Spinal cord (tissue), 10 donors: ENCODE results near the gene STIL. TPM values are rescaled to one million over a fixed set of nuclear protein-coding genes. Genes with fewer than 3 reads are reported as not detected.
"Not testable (repeated sequence)": the region's sequence is repeated elsewhere in the genome, so short reads cannot be mapped to it uniquely, and the experiment has no call there.

Source experiments
- DNase-seq, 6 donors: peaks; one replicate each; pipeline versions ENCODE4 v3.0.0 to v3.0.0-alpha.2; 2013 to 2015; ENCODE audit warnings: low spot score in 6 of 6, low read depth in 4 of 6
- H3K27ac ChIP-seq: one replicate; pipeline ENCODE4 v1.5.1; 2013; ENCODE audit warnings: low read depth, low read length, control low read depth
- H3K27me3 ChIP-seq: one replicate; pipeline ENCODE4 v1.6.1; 2013; ENCODE audit warnings: low read length; ENCODE audit not compliant: control insufficient read depth, insufficient read depth
- H3K36me3 ChIP-seq: one replicate; pipeline ENCODE4 v1.6.1; 2013; ENCODE audit warnings: low read length; ENCODE audit not compliant: control insufficient read depth, insufficient read depth
- H3K4me1 ChIP-seq: one replicate; pipeline ENCODE4 v1.6.1; 2013; ENCODE audit warnings: low read length; ENCODE audit not compliant: control insufficient read depth, insufficient read depth
- H3K4me3 ChIP-seq: one replicate; pipeline ENCODE4 v1.5.1; 2013; ENCODE audit warnings: low read depth, low read length, control low read depth
- H3K9me3 ChIP-seq: one replicate; pipeline ENCODE4 v1.6.1; 2013; ENCODE audit warnings: low read length; ENCODE audit not compliant: control insufficient read depth, insufficient read depth
- WGBS: methylation state at CpG from one replicate; pipeline ENCODE4 v1.1.5; 2013; ENCODE audit warnings: missing lambda C conversion rate; ENCODE audit not compliant: insufficient coverage; 5-methylcytosine and 5-hydroxymethylcytosine counted together
- polyA plus RNA-seq, 2 donors: library from polyadenylated mRNA; unstranded; fragments of 120-200 nt; gene quantifications; one replicate each; pipeline ENCODE4 v1.2.1, GENCODE V29; 2013; ENCODE audit not compliant: insufficient read length in 2 of 2
- total RNA-seq, 2 donors: library from RNA; depleted of rRNA in 1 of 2; stranded (reverse); fragments of 120-200 nt in 1 of 2; fragments of >200 nt in 1 of 2; gene quantifications; one replicate each; pipeline versions ENCODE4 v1.2.3 to v1.2.4, GENCODE V29; 2013 to 2014
- donor health status: healthy.

The STIL gene
- total and polyA plus RNA-seq, 4 donors = 4.4 to 10.7 (median 5.6) TPM

DNA sequence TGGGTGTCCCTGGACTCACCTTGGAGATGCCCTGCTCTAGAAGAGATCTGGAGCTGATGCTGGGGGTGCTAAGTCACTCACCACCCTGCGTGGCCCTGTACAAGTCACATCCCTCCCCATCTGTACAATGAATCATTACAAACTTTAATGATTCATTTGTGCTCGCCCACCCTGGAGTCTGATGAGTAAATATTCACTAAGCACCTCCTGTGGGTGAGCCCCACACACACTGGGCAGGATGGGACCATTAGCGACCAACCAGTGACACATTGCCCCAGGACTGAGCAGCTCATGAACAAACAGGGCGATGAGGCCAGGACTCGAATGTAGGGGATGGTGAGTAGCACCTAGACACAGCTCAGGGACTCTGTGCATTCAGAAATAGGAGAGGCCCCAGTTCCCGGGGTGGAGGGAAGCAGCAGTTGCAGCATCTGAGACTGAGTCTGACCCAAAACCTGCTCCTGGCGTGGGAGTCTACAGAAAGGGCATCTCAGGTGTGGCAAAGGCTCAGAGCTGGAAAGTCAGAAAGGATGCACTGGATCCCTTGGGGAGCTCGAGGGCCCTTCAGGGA is 106.1 kb downstream of the STIL start:
- WGBS = 39% methylated on average over 7 of the region's 8 CpGs
- no peak for DNase-seq
- H3K36me3 ChIP-seq = no peaks in the 10 kb centered on the region
- peaks cover 19% of the 10 kb centered on the region for H3K4me1 ChIP-seq
- H3K9me3 ChIP-seq = no peaks in the 10 kb centered on the region
- H3K4me3 ChIP-seq = no peak overlapping the region
- peaks cover 16% of the 10 kb centered on the region for H3K27me3 ChIP-seq
- no peak overlapping the region for H3K27ac ChIP-seq

DNA sequence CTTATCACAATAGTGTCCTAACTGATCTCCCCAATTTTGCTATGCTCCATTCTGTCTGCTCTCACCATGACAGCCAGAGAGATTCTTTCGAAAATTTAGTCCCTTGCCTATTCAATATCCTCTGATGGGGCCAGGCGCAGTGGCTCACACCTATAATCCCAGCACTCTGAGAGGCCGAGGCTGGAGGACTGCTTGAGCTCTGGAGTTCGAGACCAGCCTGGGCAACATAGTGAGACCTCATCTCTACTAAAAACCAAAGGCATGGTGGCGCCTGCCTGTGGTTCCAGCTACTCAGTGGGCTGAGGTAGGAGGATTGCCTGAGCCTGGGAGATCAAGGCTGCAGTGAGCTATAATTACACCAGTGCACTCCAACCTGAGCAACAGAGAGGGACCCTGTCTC is 108.0 kb downstream of the STIL start:
- H3K9me3 ChIP-seq = no peaks in the 10 kb centered on the region
- no peak for DNase-seq
- no peak overlapping the region for H3K27ac ChIP-seq
- no peaks in the 10 kb centered on the region for H3K36me3 ChIP-seq
- H3K27me3 ChIP-seq = peaks cover 15% of the 10 kb centered on the region
- H3K4me1 ChIP-seq = peaks cover 16% of the 10 kb centered on the region
- no peak overlapping the region for H3K4me3 ChIP-seq
- WGBS = 93% methylated on average over 2 of the region's 5 CpGs

DNA sequence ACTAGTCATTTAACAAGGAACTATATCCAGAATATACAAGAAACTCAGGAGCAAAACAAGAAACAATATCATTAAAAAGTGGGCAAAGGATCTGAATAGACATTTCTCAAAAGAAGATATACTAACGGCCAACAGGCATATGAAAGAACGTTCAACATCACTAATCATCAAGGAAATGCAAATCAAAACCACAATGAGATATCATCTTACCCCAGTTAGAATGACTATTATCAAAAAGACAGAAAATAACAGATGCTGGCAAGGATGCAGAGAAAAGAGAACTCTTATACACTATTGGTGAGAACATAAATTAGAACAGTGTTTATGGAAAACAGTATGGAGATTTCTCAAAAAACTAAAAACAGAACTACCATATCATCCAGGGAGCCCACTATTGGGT is 110.4 kb downstream of the STIL start:
- H3K4me3 ChIP-seq, H3K27ac ChIP-seq, DNase-seq, H3K9me3 ChIP-seq, H3K36me3 ChIP-seq, H3K4me1 ChIP-seq: not testable (repeated sequence)
- H3K27me3 ChIP-seq = peaks cover 13% of the 10 kb centered on the region
- no CpG with 5 or more reads among the region's 2 CpGs for WGBS

DNA sequence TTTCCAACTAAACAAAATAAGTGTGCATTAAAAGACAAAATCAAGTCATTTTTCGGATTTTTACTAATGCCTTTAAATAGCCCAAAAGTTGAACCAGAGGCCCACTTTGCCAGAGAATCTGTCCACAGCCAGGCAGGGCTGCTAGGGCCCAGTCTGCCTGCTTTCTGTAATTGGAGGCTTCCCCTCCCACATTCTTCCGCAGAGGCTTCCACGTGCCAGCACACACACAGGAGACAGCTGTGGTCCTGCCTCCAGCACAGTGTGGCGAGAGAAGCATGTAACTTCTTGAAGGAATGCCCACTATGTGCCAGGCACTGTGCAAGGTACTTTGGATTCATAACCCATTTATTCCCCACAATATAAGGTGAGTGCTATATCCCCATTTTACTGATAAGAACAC is 112.8 kb downstream of the STIL start:
- DNase-seq = no peak
- WGBS = 43% methylated on average over 4 of the region's 4 CpGs
- Histone ChIP-seq H3K27ac (no peak overlapping the region), H3K4me3 (no peak overlapping the region), H3K36me3 (no peaks in the 10 kb centered on the region), H3K9me3 (no peaks in the 10 kb centered on the region), H3K4me1 (no peaks in the 10 kb centered on the region), H3K27me3 (peaks cover 14% of the 10 kb centered on the region)

Other genes starting within 250 kb of the STIL start
- gene CYP4Z1, start 246.9 kb downstream of the STIL start, total RNA-seq = 1 to 10 TPM; 1.1 to 2.5 TPM
- gene CYP4Z1, start 246.9 kb downstream of the STIL start, polyA plus RNA-seq = 1 to 10 TPM; 1.3 to 2.5 TPM
- gene CYP4A22, start 176.7 kb downstream of the STIL start, total RNA-seq = under 1 TPM in 1 of 2 donors, not detected in 1; 0.22 TPM
- 1 to 10 TPM in 1 of 2 donors, under 1 TPM in 1; 0.55 to 1.0 TPM for gene CYP4A22, start 176.7 kb downstream of the STIL start, polyA plus RNA-seq
- under 1 TPM in 1 of 2 donors, not detected in 1; 0.30 TPM for gene PDZK1IP1, start 124.1 kb downstream of the STIL start, total RNA-seq
- gene PDZK1IP1, start 124.1 kb downstream of the STIL start, polyA plus RNA-seq = under 1 TPM in 1 of 2 donors, not detected in 1; 0.35 TPM
- 1 to 10 TPM; 5.6 to 8.7 TPM for gene TAL1, start 81.9 kb downstream of the STIL start, total RNA-seq
- gene TAL1, start 81.9 kb downstream of the STIL start, polyA plus RNA-seq = 1 to 10 TPM; 5.8 to 8.7 TPM
- 10 to 100 TPM; 70.3 to 96.2 TPM for gene CMPK1, start 19.6 kb upstream of the STIL start, total RNA-seq
- gene CMPK1, start 19.6 kb upstream of the STIL start, polyA plus RNA-seq = 10 to 100 TPM; 65.5 to 88.8 TPM
- gene FOXE3, start 102.1 kb upstream of the STIL start, total RNA-seq = under 1 TPM in 1 of 2 donors, not detected in 1; 0.11 TPM
- under 1 TPM in 1 of 2 donors, not detected in 1; 0.08 TPM for gene FOXE3, start 102.1 kb upstream of the STIL start, polyA plus RNA-seq
- gene FOXD2, start 123.9 kb upstream of the STIL start, total RNA-seq = 10 to 100 TPM in 1 of 2 donors, 1 to 10 TPM in 1; 2.6 to 14.3 TPM
- 1 to 10 TPM in 1 of 2 donors, under 1 TPM in 1; 0.36 to 4.1 TPM for gene FOXD2, start 123.9 kb upstream of the STIL start, polyA plus RNA-seq